ENCODE data around the gene SLC4A1AP. TPM values are rescaled to one million over a fixed set of nuclear protein-coding genes. Genes with fewer than 3 reads are reported as not detected.

SLC4A1AP gene
- total and polyA plus RNA-seq, 2 of the 13 experiments (the other 11 are each of a cell fraction or from before 2014, with no cell fraction given) = 15.3 to 44.6 TPM

DNA sequence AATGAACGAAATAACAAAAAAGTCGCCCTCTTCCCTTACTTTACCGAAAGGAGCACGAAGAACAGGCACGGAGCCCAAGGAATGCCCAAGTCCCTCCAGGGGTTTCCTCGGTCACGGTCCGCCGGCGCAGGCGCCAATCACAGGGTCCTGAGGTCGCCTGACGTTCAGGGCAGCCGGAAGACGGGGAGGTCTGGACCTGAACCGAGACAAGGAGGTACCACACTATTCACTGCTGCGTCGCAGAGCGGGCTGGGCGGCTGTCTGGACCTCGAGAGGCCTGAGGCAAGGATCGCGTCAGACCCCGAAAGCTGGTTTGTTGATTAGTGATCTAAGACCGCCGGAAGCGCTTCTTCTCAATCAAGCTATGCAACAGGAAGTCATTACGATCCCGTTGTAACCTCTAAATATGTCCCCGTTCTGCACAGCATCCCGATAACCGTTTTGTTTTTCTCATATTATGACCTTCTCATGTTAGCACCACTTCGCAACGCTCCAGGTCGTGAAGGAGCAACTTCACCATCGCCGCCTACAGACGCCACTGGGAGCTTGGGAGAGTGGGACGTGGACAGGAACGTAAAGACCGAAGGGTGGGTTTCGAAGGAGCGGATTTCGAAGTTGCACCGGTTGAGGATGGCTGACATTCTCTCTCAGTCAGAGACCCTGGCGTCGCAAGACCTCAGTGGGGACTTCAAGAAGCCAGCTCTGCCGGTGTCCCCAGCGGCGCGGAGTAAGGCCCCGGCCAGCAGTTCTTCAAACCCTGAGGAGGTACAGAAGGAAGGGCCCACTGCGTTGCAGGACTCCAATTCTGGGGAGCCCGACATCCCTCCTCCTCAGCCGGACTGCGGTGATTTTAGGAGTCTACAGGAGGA lies at the start of gene SLC4A1AP, which contains the start of gene SUPT7L (continued):
- peak; percentile 56; the same call in 1 of the 2 replicates for TF ChIP-seq ZKSCAN8 (CRISPR knock-in tag; IDR thresholded peaks at IDR 0.05; ENCODE audit: borderline replicate concordance)
- TF ChIP-seq ZNF350 (CRISPR knock-in tag; IDR thresholded peaks at IDR 0.05; ENCODE audit: borderline replicate concordance, low read depth) = peak; percentile 99
- peak; percentile 41 for TF ChIP-seq HNRNPLL (IDR thresholded peaks at IDR 0.05; ENCODE audit: low read depth, low read length, poor library complexity, severe bottlenecking)
- TF ChIP-seq, protein P1, sequence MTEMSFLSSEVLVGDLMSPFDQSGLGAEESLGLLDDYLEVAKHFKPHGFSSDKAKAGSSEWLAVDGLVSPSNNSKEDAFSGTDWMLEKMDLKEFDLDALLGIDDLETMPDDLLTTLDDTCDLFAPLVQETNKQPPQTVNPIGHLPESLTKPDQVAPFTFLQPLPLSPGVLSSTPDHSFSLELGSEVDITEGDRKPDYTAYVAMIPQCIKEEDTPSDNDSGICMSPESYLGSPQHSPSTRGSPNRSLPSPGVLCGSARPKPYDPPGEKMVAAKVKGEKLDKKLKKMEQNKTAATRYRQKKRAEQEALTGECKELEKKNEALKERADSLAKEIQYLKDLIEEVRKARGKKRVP (CRISPR knock-in tag; IDR thresholded peaks at IDR 0.05) = peak in 1 of 2 experiments; percentile 87; a peak in 2 of 4 replicates
- peak; percentile 80 for TF ChIP-seq KDM3A (CRISPR knock-in tag; IDR thresholded peaks at IDR 0.05; ENCODE audit: low read depth)
- peak; percentile 77 for TF ChIP-seq ZFAT (CRISPR knock-in tag; conservative IDR thresholded peaks at IDR 0.05)
- no peak for TF ChIP-seq DPF2 (CRISPR knock-in tag; IDR thresholded peaks at IDR 0.05; ENCODE audit: borderline replicate concordance, low read depth)
- TF ChIP-seq, protein P2, sequence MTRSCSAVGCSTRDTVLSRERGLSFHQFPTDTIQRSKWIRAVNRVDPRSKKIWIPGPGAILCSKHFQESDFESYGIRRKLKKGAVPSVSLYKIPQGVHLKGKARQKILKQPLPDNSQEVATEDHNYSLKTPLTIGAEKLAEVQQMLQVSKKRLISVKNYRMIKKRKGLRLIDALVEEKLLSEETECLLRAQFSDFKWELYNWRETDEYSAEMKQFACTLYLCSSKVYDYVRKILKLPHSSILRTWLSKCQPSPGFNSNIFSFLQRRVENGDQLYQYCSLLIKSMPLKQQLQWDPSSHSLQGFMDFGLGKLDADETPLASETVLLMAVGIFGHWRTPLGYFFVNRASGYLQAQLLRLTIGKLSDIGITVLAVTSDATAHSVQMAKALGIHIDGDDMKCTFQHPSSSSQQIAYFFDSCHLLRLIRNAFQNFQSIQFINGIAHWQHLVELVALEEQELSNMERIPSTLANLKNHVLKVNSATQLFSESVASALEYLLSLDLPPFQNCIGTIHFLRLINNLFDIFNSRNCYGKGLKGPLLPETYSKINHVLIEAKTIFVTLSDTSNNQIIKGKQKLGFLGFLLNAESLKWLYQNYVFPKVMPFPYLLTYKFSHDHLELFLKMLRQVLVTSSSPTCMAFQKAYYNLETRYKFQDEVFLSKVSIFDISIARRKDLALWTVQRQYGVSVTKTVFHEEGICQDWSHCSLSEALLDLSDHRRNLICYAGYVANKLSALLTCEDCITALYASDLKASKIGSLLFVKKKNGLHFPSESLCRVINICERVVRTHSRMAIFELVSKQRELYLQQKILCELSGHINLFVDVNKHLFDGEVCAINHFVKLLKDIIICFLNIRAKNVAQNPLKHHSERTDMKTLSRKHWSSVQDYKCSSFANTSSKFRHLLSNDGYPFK (CRISPR knock-in tag; IDR thresholded peaks at IDR 0.05; ENCODE audit: borderline replicate concordance) = peak; percentile 90; the same call in 1 of the 2 replicates
- peak; percentile 85 for TF ChIP-seq CBFB (CRISPR knock-in tag; IDR thresholded peaks at IDR 0.05)
- TF ChIP-seq ZNF282 (IDR thresholded peaks at IDR 0.05; ENCODE audit: partially characterized antibody) = no peak
- peak; percentile 88; the same call in 1 of the 2 replicates for TF ChIP-seq CCDC6 (CRISPR knock-in tag; IDR thresholded peaks at IDR 0.05)
- peak; percentile 73; the same call in 1 of the 2 replicates for TF ChIP-seq ZNF12 (CRISPR knock-in tag; IDR thresholded peaks at IDR 0.05)
- peak; percentile 84; the same call in 1 of the 2 replicates for TF ChIP-seq ATF7-NPFF (CRISPR knock-in tag; IDR thresholded peaks at IDR 0.05; ENCODE audit: low read depth)
- peak; percentile 72; the same call in 1 of the 2 replicates for TF ChIP-seq NCOA1 (CRISPR knock-in tag; IDR thresholded peaks at IDR 0.05)
- TF ChIP-seq, protein P3, sequence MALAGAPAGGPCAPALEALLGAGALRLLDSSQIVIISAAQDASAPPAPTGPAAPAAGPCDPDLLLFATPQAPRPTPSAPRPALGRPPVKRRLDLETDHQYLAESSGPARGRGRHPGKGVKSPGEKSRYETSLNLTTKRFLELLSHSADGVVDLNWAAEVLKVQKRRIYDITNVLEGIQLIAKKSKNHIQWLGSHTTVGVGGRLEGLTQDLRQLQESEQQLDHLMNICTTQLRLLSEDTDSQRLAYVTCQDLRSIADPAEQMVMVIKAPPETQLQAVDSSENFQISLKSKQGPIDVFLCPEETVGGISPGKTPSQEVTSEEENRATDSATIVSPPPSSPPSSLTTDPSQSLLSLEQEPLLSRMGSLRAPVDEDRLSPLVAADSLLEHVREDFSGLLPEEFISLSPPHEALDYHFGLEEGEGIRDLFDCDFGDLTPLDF (CRISPR knock-in tag; IDR thresholded peaks at IDR 0.05) = peak; percentile 81
- TF ChIP-seq, protein P4, sequence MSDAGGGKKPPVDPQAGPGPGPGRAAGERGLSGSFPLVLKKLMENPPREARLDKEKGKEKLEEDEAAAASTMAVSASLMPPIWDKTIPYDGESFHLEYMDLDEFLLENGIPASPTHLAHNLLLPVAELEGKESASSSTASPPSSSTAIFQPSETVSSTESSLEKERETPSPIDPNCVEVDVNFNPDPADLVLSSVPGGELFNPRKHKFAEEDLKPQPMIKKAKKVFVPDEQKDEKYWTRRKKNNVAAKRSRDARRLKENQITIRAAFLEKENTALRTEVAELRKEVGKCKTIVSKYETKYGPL (CRISPR knock-in tag; IDR thresholded peaks at IDR 0.05) = peak; percentile 76
- peak; percentile 100 for TF ChIP-seq PHF20 (CRISPR knock-in tag; IDR thresholded peaks at IDR 0.05)
- TF ChIP-seq GATAD2A (CRISPR knock-in tag; IDR thresholded peaks at IDR 0.05) = peak; percentile 79
- TF ChIP-seq ZMYM2 (CRISPR knock-in tag; IDR thresholded peaks at IDR 0.05) = peak; percentile 66; the same call in 1 of the 2 replicates
- TF ChIP-seq ZNF629 (CRISPR knock-in tag; conservative IDR thresholded peaks at IDR 0.05) = peak; percentile 42; the same call in 1 of the 2 replicates
- TF ChIP-seq SOX5 (CRISPR knock-in tag; IDR thresholded peaks at IDR 0.05; ENCODE audit: borderline replicate concordance) = peak; percentile 41
- TF ChIP-seq SRY (CRISPR knock-in tag; IDR thresholded peaks at IDR 0.05) = peak; percentile 73; the same call in 1 of the 2 replicates

Data from HepG2 (cell line).